ENCODE data around the gene OSBPL5.

DNA sequence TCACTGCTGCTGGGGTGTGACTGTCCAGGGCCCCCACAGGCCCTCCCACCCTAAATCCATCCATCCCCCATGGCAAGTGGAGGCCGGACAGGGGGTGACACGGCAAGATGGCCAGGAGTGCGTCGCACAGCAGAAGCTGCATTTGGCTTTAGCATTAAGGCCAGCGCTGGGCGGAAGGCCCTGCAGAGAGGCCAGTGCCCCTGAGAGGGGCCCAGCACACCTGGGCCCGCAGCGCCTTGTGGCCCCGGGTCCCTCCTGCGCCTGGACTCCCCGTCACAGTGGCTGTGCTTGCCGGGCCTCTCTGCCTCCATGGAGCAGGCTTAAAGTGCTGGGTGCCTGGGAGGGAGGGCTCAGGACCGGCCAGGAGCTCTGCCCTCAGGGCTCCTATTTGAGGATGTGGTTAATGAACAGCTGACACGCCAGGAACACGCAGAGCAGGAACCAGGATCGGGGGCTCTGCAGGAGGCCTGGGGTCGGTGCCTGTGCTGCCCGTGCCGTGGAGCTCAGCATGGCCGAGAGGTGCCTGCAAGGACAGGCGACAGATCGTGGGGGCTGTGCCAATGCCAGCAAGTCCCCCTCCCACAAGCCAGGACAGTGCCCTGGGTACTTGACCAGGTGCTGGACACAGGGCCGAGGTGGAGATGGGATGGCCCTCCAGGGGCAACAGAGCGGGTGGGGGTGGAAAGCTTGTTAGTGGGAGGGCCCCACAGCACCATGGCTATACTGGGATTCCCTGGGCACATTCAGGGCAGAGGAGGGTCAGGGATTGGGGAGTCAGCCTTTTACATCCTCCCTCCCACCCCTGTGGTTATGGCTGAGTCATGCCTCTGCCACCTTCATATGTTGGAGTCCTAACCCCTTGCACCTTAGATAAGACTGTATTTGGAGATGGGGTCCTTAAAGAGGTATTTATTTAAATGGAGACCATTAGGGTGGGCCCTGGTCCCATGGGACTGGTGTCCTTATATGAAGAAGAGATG is 77.0 kb downstream of the OSBPL5 start:
- TF ChIP-seq, protein P1, sequence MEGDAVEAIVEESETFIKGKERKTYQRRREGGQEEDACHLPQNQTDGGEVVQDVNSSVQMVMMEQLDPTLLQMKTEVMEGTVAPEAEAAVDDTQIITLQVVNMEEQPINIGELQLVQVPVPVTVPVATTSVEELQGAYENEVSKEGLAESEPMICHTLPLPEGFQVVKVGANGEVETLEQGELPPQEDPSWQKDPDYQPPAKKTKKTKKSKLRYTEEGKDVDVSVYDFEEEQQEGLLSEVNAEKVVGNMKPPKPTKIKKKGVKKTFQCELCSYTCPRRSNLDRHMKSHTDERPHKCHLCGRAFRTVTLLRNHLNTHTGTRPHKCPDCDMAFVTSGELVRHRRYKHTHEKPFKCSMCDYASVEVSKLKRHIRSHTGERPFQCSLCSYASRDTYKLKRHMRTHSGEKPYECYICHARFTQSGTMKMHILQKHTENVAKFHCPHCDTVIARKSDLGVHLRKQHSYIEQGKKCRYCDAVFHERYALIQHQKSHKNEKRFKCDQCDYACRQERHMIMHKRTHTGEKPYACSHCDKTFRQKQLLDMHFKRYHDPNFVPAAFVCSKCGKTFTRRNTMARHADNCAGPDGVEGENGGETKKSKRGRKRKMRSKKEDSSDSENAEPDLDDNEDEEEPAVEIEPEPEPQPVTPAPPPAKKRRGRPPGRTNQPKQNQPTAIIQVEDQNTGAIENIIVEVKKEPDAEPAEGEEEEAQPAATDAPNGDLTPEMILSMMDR (IDR thresholded peaks at IDR 0.05 in 4 of 5, conservative IDR thresholded peaks at IDR 0.05 in 1 of 5): no peak
- no peak for TF ChIP-seq POLR2A (IDR thresholded peaks at IDR 0.05)

All from gastrocnemius medialis (tissue), 4 donors.